Measurements from ENCODE around the gene NSD1.
A peak's percentile ranks its signal among the peaks of the same experiment; 100 is the strongest.

The NSD1 gene

GRCh38 chr5:177269976-177270375, 136.4 kb downstream of the NSD1 start:
- no peaks in the 10 kb centered on the region for H3K4me1 Mint-ChIP-seq
- no peaks in the 10 kb centered on the region for H3K9me3 Mint-ChIP-seq
- DNase-seq (ENCODE audit: low spot score in 2 of 2): no peak
- no peak for ATAC-seq (ENCODE audit: low read depth)
- H3K27ac Mint-ChIP-seq: peak overlapping the region; percentile 68
- H3K27me3 Mint-ChIP-seq: no peaks in the 10 kb centered on the region
- peaks cover 29% of the 10 kb centered on the region for H3K36me3 Mint-ChIP-seq
- no peak overlapping the region for H3K4me3 Mint-ChIP-seq

DNA sequence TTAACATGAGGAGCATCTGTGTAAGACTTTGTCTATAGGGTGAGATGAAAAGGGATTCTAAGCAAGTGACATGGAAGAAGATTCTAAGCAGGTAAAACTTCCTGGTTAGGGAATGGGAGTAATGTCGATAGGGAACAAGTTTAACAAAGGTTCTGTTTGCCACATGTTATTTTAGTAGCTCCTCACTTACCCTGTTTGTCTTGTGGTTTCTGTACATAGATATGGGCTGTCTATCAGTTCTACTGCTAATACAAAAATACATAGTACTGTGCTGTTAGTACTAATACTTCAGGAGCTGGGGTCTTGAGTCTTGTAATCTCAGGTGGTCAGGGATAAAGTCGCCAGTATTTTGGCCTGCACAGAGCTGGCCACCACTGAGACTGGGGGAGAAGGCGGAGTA, 137.1 kb downstream of the NSD1 start:
- Mint-ChIP-seq H3K9me3 (no peaks in the 10 kb centered on the region), H3K4me1 (no peaks in the 10 kb centered on the region), H3K27me3 (no peaks in the 10 kb centered on the region), H3K4me3 (no peak overlapping the region), H3K27ac (peak overlapping the region; percentile 68), H3K36me3 (peaks cover 31% of the 10 kb centered on the region)
- DNase-seq (ENCODE audit: low spot score in 2 of 2): no peak
- no peak for ATAC-seq (ENCODE audit: low read depth)

- ATAC-seq (ENCODE audit: low read depth) (no peak), DNase-seq (ENCODE audit: low spot score in 2 of 2) (no peak)
- no peaks in the 10 kb centered on the region for H3K9me3 Mint-ChIP-seq
- H3K4me1 Mint-ChIP-seq: no peaks in the 10 kb centered on the region
- H3K36me3 Mint-ChIP-seq: peaks cover 31% of the 10 kb centered on the region
- H3K4me3 Mint-ChIP-seq: no peak overlapping the region
- H3K27ac Mint-ChIP-seq: no peak overlapping the region
- no peaks in the 10 kb centered on the region for H3K27me3 Mint-ChIP-seq
Measured at GRCh38 chr5:177271113-177271512, 137.5 kb downstream of the NSD1 start.

DNA sequence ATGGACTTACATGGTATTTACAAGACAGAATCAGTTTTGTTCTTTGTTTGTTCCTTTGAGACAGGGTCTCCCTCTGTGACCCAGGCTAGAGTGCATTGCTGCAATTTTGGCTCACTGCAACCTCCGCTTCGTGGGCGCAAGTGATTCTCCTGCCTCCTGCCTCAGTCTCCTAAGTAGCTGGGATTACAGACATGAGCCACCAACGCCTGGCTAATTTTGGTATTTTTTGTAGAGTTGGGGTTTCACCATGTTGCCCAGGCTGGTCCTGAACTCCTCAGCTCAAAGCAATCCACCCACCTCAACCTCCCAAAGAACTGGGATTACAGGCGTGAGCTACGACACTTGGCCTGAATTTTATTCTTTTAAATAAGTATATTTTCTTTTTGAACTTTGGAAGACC, 142.3 kb downstream of the NSD1 start:
- Mint-ChIP-seq H3K4me3 (no peak overlapping the region), H3K4me1 (no peaks in the 10 kb centered on the region), H3K9me3 (no peaks in the 10 kb centered on the region), H3K36me3 (peaks cover 35% of the 10 kb centered on the region), H3K27ac (no peak overlapping the region), H3K27me3 (no peaks in the 10 kb centered on the region)
- DNase-seq (ENCODE audit: low spot score in 2 of 2): no peak
- ATAC-seq (ENCODE audit: low read depth): no peak

GRCh38 chr5:177276886-177277285, 143.3 kb downstream of the NSD1 start:
- ATAC-seq (ENCODE audit: low read depth): no peak
- H3K4me3 Mint-ChIP-seq: no peak overlapping the region
- peak overlapping the region; percentile 60 for H3K27ac Mint-ChIP-seq
- DNase-seq (ENCODE audit: low spot score in 2 of 2): no peak
- H3K36me3 Mint-ChIP-seq: peaks cover 37% of the 10 kb centered on the region
- H3K4me1 Mint-ChIP-seq: no peaks in the 10 kb centered on the region
- H3K9me3 Mint-ChIP-seq: no peaks in the 10 kb centered on the region
- H3K27me3 Mint-ChIP-seq: no peaks in the 10 kb centered on the region

DNA sequence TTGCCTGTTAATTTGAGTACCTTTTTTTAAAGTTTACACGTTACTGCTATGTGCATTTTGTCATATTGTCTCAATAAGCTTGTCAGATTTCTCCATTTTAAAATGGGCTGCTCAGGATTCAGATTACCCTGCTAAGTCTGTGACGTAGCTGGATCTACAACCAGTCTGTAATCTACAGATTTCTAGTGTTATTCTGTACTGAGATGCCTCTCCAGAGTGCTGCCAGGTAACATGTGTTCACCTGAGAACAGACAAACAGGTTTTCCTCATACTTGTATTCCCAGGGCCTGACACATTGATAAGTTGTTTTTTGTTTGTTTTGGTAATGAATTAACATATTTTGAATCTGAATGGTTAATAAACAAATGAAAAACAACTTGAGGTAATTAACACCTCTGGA, 154.6 kb downstream of the NSD1 start:
- DNase-seq (ENCODE audit: low spot score in 2 of 2) (no peak), ATAC-seq (ENCODE audit: low read depth) (no peak)
- Mint-ChIP-seq H3K4me1 (peaks cover 11% of the 10 kb centered on the region), H3K27me3 (no peaks in the 10 kb centered on the region), H3K36me3 (peaks cover 40% of the 10 kb centered on the region), H3K4me3 (no peak overlapping the region), H3K27ac (no peak overlapping the region), H3K9me3 (no peaks in the 10 kb centered on the region)

GRCh38 chr5:177290816-177291596, 157.4 kb downstream of the NSD1 start:
- ATAC-seq (ENCODE audit: low read depth): peak; percentile 73
- H3K27ac Mint-ChIP-seq: peak overlapping the region; percentile 74

GRCh38 chr5:177291735-177292134, 158.2 kb downstream of the NSD1 start:
- H3K27me3 Mint-ChIP-seq: no peaks in the 10 kb centered on the region
- ATAC-seq (ENCODE audit: low read depth) (no peak), DNase-seq (ENCODE audit: low spot score in 2 of 2) (no peak)
- H3K9me3 Mint-ChIP-seq: no peaks in the 10 kb centered on the region
- peak overlapping the region; percentile 41 for H3K27ac Mint-ChIP-seq
- H3K4me3 Mint-ChIP-seq: no peak overlapping the region
- H3K36me3 Mint-ChIP-seq: peaks cover 38% of the 10 kb centered on the region
- H3K4me1 Mint-ChIP-seq: peaks cover 25% of the 10 kb centered on the region

More at GRCh38 chr5:177290816-177291596, 157.4 kb downstream of the NSD1 start:
- Mint-ChIP-seq H3K4me1 (peaks cover 18% of the 10 kb centered on the region), H3K9me3 (no peaks in the 10 kb centered on the region), H3K36me3 (peaks cover 36% of the 10 kb centered on the region), H3K4me3 (peak overlapping the region; percentile 16), H3K27me3 (no peaks in the 10 kb centered on the region)
- no peak for DNase-seq (ENCODE audit: low spot score in 2 of 2)

DNA sequence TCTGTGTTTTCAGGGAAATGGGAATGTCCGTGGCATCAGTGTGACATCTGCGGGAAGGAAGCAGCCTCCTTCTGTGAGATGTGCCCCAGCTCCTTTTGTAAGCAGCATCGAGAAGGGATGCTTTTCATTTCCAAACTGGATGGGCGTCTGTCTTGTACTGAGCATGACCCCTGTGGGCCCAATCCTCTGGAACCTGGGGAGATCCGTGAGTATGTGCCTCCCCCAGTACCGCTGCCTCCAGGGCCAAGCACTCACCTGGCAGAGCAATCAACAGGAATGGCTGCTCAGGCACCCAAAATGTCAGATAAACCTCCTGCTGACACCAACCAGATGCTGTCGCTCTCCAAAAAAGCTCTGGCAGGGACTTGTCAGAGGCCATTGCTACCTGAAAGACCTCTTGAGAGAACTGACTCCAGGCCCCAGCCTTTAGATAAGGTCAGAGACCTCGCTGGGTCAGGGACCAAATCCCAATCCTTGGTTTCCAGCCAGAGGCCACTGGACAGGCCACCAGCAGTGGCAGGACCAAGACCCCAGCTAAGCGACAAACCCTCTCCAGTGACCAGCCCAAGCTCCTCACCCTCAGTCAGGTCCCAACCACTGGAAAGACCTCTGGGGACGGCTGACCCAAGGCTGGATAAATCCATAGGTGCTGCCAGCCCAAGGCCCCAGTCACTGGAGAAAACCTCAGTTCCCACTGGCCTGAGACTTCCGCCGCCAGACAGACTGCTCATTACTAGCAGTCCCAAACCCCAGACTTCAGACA, 160.4 kb downstream of the NSD1 start:
- ATAC-seq (ENCODE audit: low read depth): no peak
- peaks cover 31% of the 10 kb centered on the region for H3K4me1 Mint-ChIP-seq
- H3K4me3 Mint-ChIP-seq: no peak overlapping the region
- H3K27me3 Mint-ChIP-seq: no peaks in the 10 kb centered on the region
- H3K9me3 Mint-ChIP-seq: no peaks in the 10 kb centered on the region
- no peak for DNase-seq (ENCODE audit: low spot score in 2 of 2)
- no peak overlapping the region for H3K27ac Mint-ChIP-seq
- H3K36me3 Mint-ChIP-seq: peaks cover 31% of the 10 kb centered on the region

GRCh38 chr5:177294632-177295031, 161.1 kb downstream of the NSD1 start:
- no peaks in the 10 kb centered on the region for H3K9me3 Mint-ChIP-seq
- H3K4me1 Mint-ChIP-seq: peaks cover 34% of the 10 kb centered on the region
- DNase-seq (ENCODE audit: low spot score in 2 of 2) (no peak), ATAC-seq (ENCODE audit: low read depth) (no peak)
- peaks cover 26% of the 10 kb centered on the region for H3K36me3 Mint-ChIP-seq
- no peaks in the 10 kb centered on the region for H3K27me3 Mint-ChIP-seq
- no peak overlapping the region for H3K4me3 Mint-ChIP-seq
- H3K27ac Mint-ChIP-seq: no peak overlapping the region

GRCh38 chr5:177295924-177296323, 162.4 kb downstream of the NSD1 start:
- peak overlapping the region; percentile 67 for H3K4me3 Mint-ChIP-seq
- peak; percentile 18 for ATAC-seq (ENCODE audit: low read depth)

DNA sequence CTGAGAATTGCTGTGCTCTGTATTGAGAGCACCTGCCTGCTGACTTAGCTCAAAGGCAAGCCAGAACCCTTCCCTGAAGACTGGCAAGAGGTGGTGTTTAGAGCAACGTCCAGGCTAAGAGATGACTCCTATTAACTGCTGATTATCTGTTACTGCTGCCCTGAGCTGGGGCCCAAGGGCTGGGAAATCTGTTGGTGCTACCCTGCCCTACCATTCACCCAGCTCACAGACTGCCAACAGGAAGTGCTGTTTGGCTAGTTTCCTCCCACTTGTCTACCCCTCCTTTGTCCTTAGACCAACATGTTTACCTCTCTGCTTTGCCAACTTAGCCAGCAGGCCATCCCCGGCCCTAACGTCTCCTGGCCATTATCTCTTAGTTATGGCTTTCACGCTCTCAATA, 163.0 kb downstream of the NSD1 start:
- H3K4me1 Mint-ChIP-seq: peaks cover 40% of the 10 kb centered on the region
- no peaks in the 10 kb centered on the region for H3K9me3 Mint-ChIP-seq
- ATAC-seq (ENCODE audit: low read depth): no peak
- no peak for DNase-seq (ENCODE audit: low spot score in 2 of 2)
- H3K27me3 Mint-ChIP-seq: no peaks in the 10 kb centered on the region
- peaks cover 20% of the 10 kb centered on the region for H3K36me3 Mint-ChIP-seq
- H3K27ac Mint-ChIP-seq: peak overlapping the region; percentile 78
- H3K4me3 Mint-ChIP-seq: peak overlapping the region; percentile 37

More at GRCh38 chr5:177295924-177296323, 162.4 kb downstream of the NSD1 start:
- H3K27ac Mint-ChIP-seq: peak overlapping the region; percentile 78
- peaks cover 40% of the 10 kb centered on the region for H3K4me1 Mint-ChIP-seq
- no peaks in the 10 kb centered on the region for H3K27me3 Mint-ChIP-seq
- no peak for DNase-seq (ENCODE audit: low spot score in 2 of 2)
- H3K36me3 Mint-ChIP-seq: peaks cover 24% of the 10 kb centered on the region
- no peaks in the 10 kb centered on the region for H3K9me3 Mint-ChIP-seq

DNA sequence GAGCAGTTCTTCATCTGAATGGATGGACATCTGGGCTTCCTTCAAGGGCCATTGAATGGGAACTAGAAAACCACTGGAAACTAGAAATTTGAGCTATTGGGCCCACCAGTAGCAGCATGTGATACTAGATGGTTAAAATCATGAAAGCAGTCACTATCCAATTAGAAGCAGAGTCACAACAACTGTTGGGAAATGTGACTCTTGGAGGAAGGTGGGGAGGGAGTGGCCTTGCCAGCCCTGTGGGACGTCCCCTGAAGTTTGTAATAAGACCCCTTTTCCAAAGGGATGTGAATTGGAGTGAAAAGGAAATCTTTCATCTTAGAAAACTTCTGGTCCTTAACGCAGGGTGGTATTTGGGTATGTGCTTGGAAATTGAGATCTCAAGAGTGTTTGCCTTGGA, 164.3 kb downstream of the NSD1 start:
- Mint-ChIP-seq H3K4me3 (no peak overlapping the region), H3K9me3 (no peaks in the 10 kb centered on the region), H3K4me1 (peaks cover 50% of the 10 kb centered on the region), H3K36me3 (peaks cover 8% of the 10 kb centered on the region), H3K27ac (no peak overlapping the region), H3K27me3 (no peaks in the 10 kb centered on the region)
- DNase-seq (ENCODE audit: low spot score in 2 of 2) (no peak), ATAC-seq (ENCODE audit: low read depth) (no peak)

GRCh38 chr5:177299697-177300096, 166.1 kb downstream of the NSD1 start:
- Mint-ChIP-seq H3K27me3 (no peaks in the 10 kb centered on the region), H3K4me1 (peaks cover 57% of the 10 kb centered on the region), H3K9me3 (no peaks in the 10 kb centered on the region), H3K27ac (peak overlapping the region; percentile 93), H3K4me3 (peak overlapping the region; percentile 40), H3K36me3 (peaks cover 3% of the 10 kb centered on the region)
- ATAC-seq (ENCODE audit: low read depth): no peak
- no peak for DNase-seq (ENCODE audit: low spot score in 2 of 2)

Measured in memory B cell (primary cell).